Endodermal cell (in vitro differentiated cells): Measurements from ENCODE around the gene TUBG2. TPM values are rescaled to one million over a fixed set of nuclear protein-coding genes. Genes with fewer than 3 reads are reported as not detected.
"Not testable (repeated sequence)": the region's sequence is repeated elsewhere in the genome, so short reads cannot be mapped to it uniquely, and the experiment has no call there.

Source experiments
- DNase-seq: peaks from one replicate; pipeline ENCODE4 v3.0.0-alpha.2; 2017
- H3K27ac ChIP-seq: 2 replicates; pipeline ENCODE4 v1.5.1; 2013; ENCODE audit warnings: mild to moderate bottlenecking, low read depth, low read length, moderate library complexity
- H3K27me3 ChIP-seq: 2 replicates; pipeline ENCODE4 v1.6.1; 2013; ENCODE audit warnings: mild to moderate bottlenecking, low read length, moderate library complexity; ENCODE audit not compliant: insufficient read depth, control insufficient read depth, poor library complexity, severe bottlenecking
- H3K36me3 ChIP-seq: 2 replicates; pipeline ENCODE4 v1.7.0; 2013; ENCODE audit warnings: mild to moderate bottlenecking, low read length, moderate library complexity; ENCODE audit not compliant: control insufficient read depth, insufficient read depth
- H3K4me1 ChIP-seq: one replicate; pipeline ENCODE4 v1.7.0; 2013; ENCODE audit warnings: low read length; ENCODE audit not compliant: control insufficient read depth, insufficient read depth
- H3K4me3 ChIP-seq: 2 replicates; pipeline ENCODE4 v1.5.1; 2013; ENCODE audit warnings: mild to moderate bottlenecking, low read length, moderate library complexity
- H3K9ac ChIP-seq: 2 replicates; pipeline ENCODE4 v1.6.1; 2013; ENCODE audit warnings: mild to moderate bottlenecking, low read length, moderate library complexity; ENCODE audit not compliant: poor library complexity, severe bottlenecking; ENCODE audit errors: extremely low read depth
- H3K9me3 ChIP-seq: 2 replicates; pipeline ENCODE4 v1.6.1; 2013; ENCODE audit warnings: mild to moderate bottlenecking, low read length, moderate library complexity; ENCODE audit not compliant: control insufficient read depth
- H3K27ac Mint-ChIP-seq: 2 replicates; pipeline ENCODE4 v1.8.0; 2020; ENCODE audit warnings: mixed read lengths
- H3K27me3 Mint-ChIP-seq: 2 replicates; pipeline ENCODE4 v1.8.0; 2021; ENCODE audit warnings: mild to moderate bottlenecking, mixed read lengths; ENCODE audit not compliant: insufficient read depth
- H3K36me3 Mint-ChIP-seq: 2 replicates; pipeline ENCODE4 v1.8.0; 2020; ENCODE audit warnings: low read depth, mixed read lengths
- H3K4me1 Mint-ChIP-seq: 2 replicates; pipeline ENCODE4 v1.8.0; 2020; ENCODE audit warnings: mixed read lengths
- H3K4me3 Mint-ChIP-seq: 2 replicates; pipeline ENCODE4 v1.8.0; 2020; ENCODE audit warnings: mild to moderate bottlenecking, moderate library complexity, mixed read lengths
- H3K9me3 Mint-ChIP-seq: 2 replicates; pipeline ENCODE4 v1.8.0; 2020; ENCODE audit warnings: mild to moderate bottlenecking, mixed read lengths
- WGBS, 2 experiments: methylation state at CpG; one replicate each; pipeline versions ENCODE4 v1.1.5 to v1.1.7; 2013; ENCODE audit warnings: missing lambda C conversion rate in 2 of 2, mixed read lengths in 1 of 2; ENCODE audit not compliant: insufficient coverage in 1 of 2, insufficient read length in 1 of 2; 5-methylcytosine and 5-hydroxymethylcytosine counted together
- total RNA-seq, 2 donors: library from RNA; stranded (reverse); fragmentation: NEBNext Ultra II Directional in 1 of 2; extraction: Animal tissue kit (Norgen Biotek cat#: 25700) in 1 of 2; gene quantifications; 2 replicates in 1 of 2; 3 replicates in 1 of 2; pipeline ENCODE4 v1.2.1, GENCODE V29; 2021
- TF ChIP-seq, protein P1 (sequence below): fragments of 200-600 bp; sonication (generic); conservative IDR thresholded peaks from 2 replicates; pipeline ENCODE4 v1.5.0; 2021; ENCODE audit warnings: antibody characterized with exemption, mild to moderate bottlenecking

Gene TUBG2
- total RNA-seq, 2 donors from 2014 or later: 32.4 to 38.0 TPM

DNA sequence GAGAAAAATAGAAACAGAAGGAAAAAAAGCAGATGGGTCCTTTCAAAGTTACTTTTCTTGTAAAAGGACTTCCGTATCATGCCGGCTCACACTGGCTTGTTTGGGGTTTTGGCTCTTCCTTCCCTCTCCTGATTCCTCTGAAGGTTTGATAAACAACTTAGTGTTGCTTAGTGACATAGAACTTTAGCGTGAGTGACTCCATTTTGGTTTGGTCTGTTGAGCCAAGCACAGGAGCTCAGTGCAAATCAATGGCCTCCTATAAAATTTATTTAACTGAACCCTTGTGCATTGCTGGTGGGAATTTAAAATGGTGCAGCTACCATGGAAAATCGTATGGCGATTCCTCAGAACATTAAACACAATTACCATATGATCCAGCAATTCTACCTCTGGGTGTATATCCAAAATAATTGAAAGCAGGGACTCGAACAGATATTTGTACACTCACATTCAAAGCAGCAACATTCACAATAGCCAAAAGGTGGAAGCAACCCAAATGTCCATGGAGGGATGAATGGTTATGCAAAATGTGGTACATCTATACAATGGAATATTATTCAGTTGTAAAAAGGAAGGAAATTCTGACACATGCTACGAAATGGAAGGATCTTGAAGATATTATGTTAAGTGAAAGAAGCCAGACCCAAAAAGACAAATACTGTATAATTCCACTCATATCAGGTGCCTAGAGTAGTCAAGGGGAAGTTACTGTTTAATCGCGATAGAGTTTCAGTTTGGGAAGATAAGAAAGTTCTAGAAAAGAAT lies 1.1 kb upstream of the TUBG2 start:
- peaks cover 9% of the 10 kb centered on the region for H3K36me3 ChIP-seq
- Mint-ChIP-seq H3K4me1 (peaks cover 14% of the 10 kb centered on the region), H3K4me3 (peak overlapping the region; percentile 84), H3K27me3 (peaks cover 3% of the 10 kb centered on the region), H3K27ac (no peak overlapping the region), H3K36me3 (peaks cover 6% of the 10 kb centered on the region), H3K9me3 (peaks cover 4% of the 10 kb centered on the region)
- H3K4me1 ChIP-seq: peaks cover 6% of the 10 kb centered on the region
- no peak for DNase-seq
- no peaks in the 10 kb centered on the region for H3K9me3 ChIP-seq
- no peak overlapping the region for H3K4me3 ChIP-seq
- 94 to 100% methylated on average over 4 to 8 of the region's 9 CpGs for WGBS, 2 experiments
- no peak overlapping the region for H3K9ac ChIP-seq
- H3K27me3 ChIP-seq: no peaks in the 10 kb centered on the region
- TF ChIP-seq, protein P1, sequence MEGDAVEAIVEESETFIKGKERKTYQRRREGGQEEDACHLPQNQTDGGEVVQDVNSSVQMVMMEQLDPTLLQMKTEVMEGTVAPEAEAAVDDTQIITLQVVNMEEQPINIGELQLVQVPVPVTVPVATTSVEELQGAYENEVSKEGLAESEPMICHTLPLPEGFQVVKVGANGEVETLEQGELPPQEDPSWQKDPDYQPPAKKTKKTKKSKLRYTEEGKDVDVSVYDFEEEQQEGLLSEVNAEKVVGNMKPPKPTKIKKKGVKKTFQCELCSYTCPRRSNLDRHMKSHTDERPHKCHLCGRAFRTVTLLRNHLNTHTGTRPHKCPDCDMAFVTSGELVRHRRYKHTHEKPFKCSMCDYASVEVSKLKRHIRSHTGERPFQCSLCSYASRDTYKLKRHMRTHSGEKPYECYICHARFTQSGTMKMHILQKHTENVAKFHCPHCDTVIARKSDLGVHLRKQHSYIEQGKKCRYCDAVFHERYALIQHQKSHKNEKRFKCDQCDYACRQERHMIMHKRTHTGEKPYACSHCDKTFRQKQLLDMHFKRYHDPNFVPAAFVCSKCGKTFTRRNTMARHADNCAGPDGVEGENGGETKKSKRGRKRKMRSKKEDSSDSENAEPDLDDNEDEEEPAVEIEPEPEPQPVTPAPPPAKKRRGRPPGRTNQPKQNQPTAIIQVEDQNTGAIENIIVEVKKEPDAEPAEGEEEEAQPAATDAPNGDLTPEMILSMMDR: no peak
- H3K27ac ChIP-seq: no peak overlapping the region

DNA sequence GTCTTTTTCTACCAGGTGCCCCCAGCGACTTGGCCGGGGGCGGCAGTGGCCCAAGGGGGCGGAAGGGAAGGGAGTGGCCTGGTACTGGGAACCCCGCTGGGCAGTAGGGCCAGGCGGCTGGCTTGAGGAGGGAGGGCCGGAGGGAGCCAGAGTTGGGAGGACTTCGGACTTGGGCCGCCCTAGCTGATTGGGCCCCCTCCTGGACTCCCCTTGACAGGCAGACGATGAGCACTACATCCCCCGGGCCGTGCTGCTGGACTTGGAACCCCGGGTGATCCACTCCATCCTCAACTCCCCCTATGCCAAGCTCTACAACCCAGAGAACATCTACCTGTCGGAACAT lies 819 bp downstream of the TUBG2 start:
- H3K4me1 ChIP-seq, H3K27me3 Mint-ChIP-seq, H3K27me3 ChIP-seq, H3K9me3 Mint-ChIP-seq, H3K27ac ChIP-seq, H3K9ac ChIP-seq, H3K4me1 Mint-ChIP-seq, DNase-seq, H3K9me3 ChIP-seq: not testable (repeated sequence)
- H3K4me3 ChIP-seq: peak overlapping the region; percentile 86
- peaks cover 17% of the 10 kb centered on the region for H3K36me3 ChIP-seq
- H3K27ac Mint-ChIP-seq: peak overlapping the region; percentile 77
- WGBS, 2 experiments: 94% methylated on average over 1 of the region's 14 CpGs; no CpG with 5 or more reads in 1 of the 2 experiments
- H3K4me3 Mint-ChIP-seq: peak overlapping the region; percentile 84
- H3K36me3 Mint-ChIP-seq: peaks cover 17% of the 10 kb centered on the region

DNA sequence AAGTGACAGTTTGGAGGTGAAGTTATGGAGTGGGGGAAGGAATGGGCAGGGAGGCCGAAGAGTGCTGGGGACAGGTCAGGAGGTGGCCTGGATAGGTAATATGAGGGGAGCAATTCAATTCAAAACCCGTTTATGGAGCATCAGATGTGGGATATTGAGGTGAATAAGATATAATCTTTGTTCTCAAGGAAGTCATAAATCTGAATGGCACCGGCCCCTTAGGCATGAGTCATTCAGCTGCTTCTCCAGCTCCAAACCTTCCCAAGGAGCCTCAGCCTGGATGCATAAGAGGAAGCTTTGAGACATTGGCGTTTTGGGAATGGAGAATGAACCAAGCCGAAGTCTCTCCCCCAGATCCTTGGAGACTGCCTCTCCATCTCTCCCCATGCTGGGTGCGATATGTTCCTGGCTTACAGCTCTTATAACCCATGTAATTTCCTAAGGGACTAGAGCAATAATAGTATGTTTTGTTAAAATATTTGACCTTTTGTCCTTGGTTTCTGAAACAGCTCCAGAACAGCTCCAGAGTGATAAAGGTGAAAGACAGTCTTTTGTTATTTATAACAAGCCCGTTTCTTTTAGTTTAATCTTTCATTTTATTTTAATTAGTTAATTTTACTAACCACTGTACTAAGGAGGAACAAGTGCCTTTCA lies 1.7 kb downstream of the TUBG2 start:
- peaks cover 4% of the 10 kb centered on the region for H3K9me3 Mint-ChIP-seq
- H3K27me3 ChIP-seq: no peaks in the 10 kb centered on the region
- TF ChIP-seq, protein P1: no peak
- H3K9me3 ChIP-seq: no peaks in the 10 kb centered on the region
- H3K4me3 ChIP-seq: no peak overlapping the region
- peaks cover 23% of the 10 kb centered on the region for H3K36me3 Mint-ChIP-seq
- WGBS, 2 experiments: 94% methylated on average over 4 to 7 of the region's 7 CpGs
- H3K9ac ChIP-seq: no peak overlapping the region
- peaks cover 4% of the 10 kb centered on the region for H3K4me1 ChIP-seq
- no peak overlapping the region for H3K27ac ChIP-seq
- H3K4me3 Mint-ChIP-seq: no peak overlapping the region
- peaks cover 3% of the 10 kb centered on the region for H3K27me3 Mint-ChIP-seq
- H3K4me1 Mint-ChIP-seq: no peaks in the 10 kb centered on the region
- H3K36me3 ChIP-seq: peaks cover 17% of the 10 kb centered on the region
- H3K27ac Mint-ChIP-seq: no peak overlapping the region
- no peak for DNase-seq
